ENCODE results near the gene UNC5C. TPM values are rescaled to one million over a fixed set of nuclear protein-coding genes. Genes with fewer than 3 reads are reported as not detected.

UNC5C gene
- total and polyA plus RNA-seq, 2 donors from 2014 or later = 0.84 to 3.1 TPM

DNA sequence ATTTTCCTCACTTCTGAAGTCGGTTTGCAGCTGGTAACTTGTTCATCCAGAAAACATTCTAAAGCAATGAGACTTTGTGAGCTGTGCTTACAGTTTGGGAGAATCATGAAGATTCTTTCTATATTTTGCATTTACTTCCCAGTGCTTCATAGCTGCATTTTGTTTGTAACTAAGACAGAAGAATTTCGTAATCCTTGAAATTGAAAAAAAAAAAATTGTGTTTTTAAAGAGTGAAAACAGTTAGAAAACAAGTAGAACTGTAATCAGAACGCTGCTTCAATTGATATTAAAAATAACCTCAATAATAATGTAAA, 392.4 kb downstream of the UNC5C start:
- TF ChIP-seq, protein P1, sequence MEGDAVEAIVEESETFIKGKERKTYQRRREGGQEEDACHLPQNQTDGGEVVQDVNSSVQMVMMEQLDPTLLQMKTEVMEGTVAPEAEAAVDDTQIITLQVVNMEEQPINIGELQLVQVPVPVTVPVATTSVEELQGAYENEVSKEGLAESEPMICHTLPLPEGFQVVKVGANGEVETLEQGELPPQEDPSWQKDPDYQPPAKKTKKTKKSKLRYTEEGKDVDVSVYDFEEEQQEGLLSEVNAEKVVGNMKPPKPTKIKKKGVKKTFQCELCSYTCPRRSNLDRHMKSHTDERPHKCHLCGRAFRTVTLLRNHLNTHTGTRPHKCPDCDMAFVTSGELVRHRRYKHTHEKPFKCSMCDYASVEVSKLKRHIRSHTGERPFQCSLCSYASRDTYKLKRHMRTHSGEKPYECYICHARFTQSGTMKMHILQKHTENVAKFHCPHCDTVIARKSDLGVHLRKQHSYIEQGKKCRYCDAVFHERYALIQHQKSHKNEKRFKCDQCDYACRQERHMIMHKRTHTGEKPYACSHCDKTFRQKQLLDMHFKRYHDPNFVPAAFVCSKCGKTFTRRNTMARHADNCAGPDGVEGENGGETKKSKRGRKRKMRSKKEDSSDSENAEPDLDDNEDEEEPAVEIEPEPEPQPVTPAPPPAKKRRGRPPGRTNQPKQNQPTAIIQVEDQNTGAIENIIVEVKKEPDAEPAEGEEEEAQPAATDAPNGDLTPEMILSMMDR (IDR thresholded peaks at IDR 0.05; ENCODE audit: borderline replicate concordance, extremely low read depth, insufficient read depth) = no peak
- H3K9ac ChIP-seq (ENCODE audit: low read length in 3 of 3) = no peak overlapping the region
- no peak overlapping the region for H3K27ac ChIP-seq (ENCODE audit: low read depth in 2 of 2, low read length in 2 of 2)
- FAIRE-seq (no peak), DNase-seq (no peak)
- no peaks in the 10 kb centered on the region for H3K4me1 ChIP-seq (ENCODE audit: control insufficient read depth in 2 of 3, insufficient read depth in 2 of 3, low read depth in 1 of 3, low read length in 3 of 3)
- H3K9me3 ChIP-seq (ENCODE audit: control insufficient read depth in 2 of 3, insufficient read depth in 1 of 3, low read length in 3 of 3) = no peaks in the 10 kb centered on the region
- intact Hi-C loops (cut with DNase I) = no loop called here
- H3K4me3 ChIP-seq (ENCODE audit: low read length in 3 of 3) = no peak overlapping the region
- no peaks in the 10 kb centered on the region for H3K36me3 ChIP-seq (ENCODE audit: control insufficient read depth in 2 of 3, insufficient read depth in 3 of 3, low read length in 3 of 3)
- no peaks in the 10 kb centered on the region for H3K27me3 ChIP-seq (ENCODE audit: control insufficient read depth, insufficient read depth, low read length)

GRCh38 chr4:95155759-95156451, 392.9 kb downstream of the UNC5C start:
- H3K4me3 ChIP-seq (ENCODE audit: low read length in 3 of 3) = no peak overlapping the region
- no peak overlapping the region for H3K9ac ChIP-seq (ENCODE audit: low read length in 3 of 3)
- no peaks in the 10 kb centered on the region for H3K4me1 ChIP-seq (ENCODE audit: control insufficient read depth in 2 of 3, insufficient read depth in 2 of 3, low read depth in 1 of 3, low read length in 3 of 3)
- H3K36me3 ChIP-seq (ENCODE audit: control insufficient read depth in 2 of 3, insufficient read depth in 3 of 3, low read length in 3 of 3) = no peaks in the 10 kb centered on the region
- H3K9me3 ChIP-seq (ENCODE audit: control insufficient read depth in 2 of 3, insufficient read depth in 1 of 3, low read length in 3 of 3) = no peaks in the 10 kb centered on the region
- peak in 2 of 5 donors; percentile 48 to 66 for DNase-seq
- H3K27ac ChIP-seq (ENCODE audit: low read depth in 2 of 2, low read length in 2 of 2) = no peak overlapping the region
- TF ChIP-seq, protein P1 (IDR thresholded peaks at IDR 0.05; ENCODE audit: borderline replicate concordance, extremely low read depth, insufficient read depth) = peak; percentile 28
- intact Hi-C loops (cut with DNase I) = no loop called here
- FAIRE-seq = peak; percentile 59
- H3K27me3 ChIP-seq (ENCODE audit: control insufficient read depth, insufficient read depth, low read length) = no peaks in the 10 kb centered on the region

- no peak overlapping the region for H3K27ac ChIP-seq (ENCODE audit: low read depth in 2 of 2, low read length in 2 of 2)
- DNase-seq (no peak), FAIRE-seq (no peak)
- TF ChIP-seq, protein P1 (IDR thresholded peaks at IDR 0.05; ENCODE audit: borderline replicate concordance, extremely low read depth, insufficient read depth) = no peak
- no peaks in the 10 kb centered on the region for H3K4me1 ChIP-seq (ENCODE audit: control insufficient read depth in 2 of 3, insufficient read depth in 2 of 3, low read depth in 1 of 3, low read length in 3 of 3)
- H3K27me3 ChIP-seq (ENCODE audit: control insufficient read depth, insufficient read depth, low read length) = no peaks in the 10 kb centered on the region
- H3K9ac ChIP-seq (ENCODE audit: low read length in 3 of 3) = no peak overlapping the region
- H3K36me3 ChIP-seq (ENCODE audit: control insufficient read depth in 2 of 3, insufficient read depth in 3 of 3, low read length in 3 of 3) = no peaks in the 10 kb centered on the region
- H3K9me3 ChIP-seq (ENCODE audit: control insufficient read depth in 2 of 3, insufficient read depth in 1 of 3, low read length in 3 of 3) = no peaks in the 10 kb centered on the region
- no peak overlapping the region for H3K4me3 ChIP-seq (ENCODE audit: low read length in 3 of 3)
- intact Hi-C loops (cut with DNase I) = no loop called here
These were observed 395.6 kb downstream of the UNC5C start for GRCh38 chr4:95153182-95153581.

DNA sequence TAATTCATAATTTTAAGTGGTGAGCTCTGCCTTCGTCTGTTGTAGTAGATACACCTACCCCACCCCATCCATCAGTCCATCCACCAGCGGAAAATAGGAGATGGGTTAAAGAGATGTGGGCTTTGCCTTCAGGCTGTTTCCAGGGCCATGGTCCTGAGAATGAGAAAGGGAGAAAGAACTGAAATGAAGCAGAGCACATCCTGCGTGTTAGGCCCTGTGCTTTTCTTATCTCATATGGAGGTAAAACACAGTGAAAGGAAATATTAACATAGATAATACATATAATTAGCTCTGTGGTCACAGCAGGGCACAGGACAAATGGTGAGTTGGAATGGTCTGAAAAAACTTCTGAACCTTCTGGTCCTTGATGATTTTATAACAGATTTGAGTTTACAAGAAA, 397.5 kb downstream of the UNC5C start:
- no peak for FAIRE-seq
- no peaks in the 10 kb centered on the region for H3K36me3 ChIP-seq (ENCODE audit: control insufficient read depth in 2 of 3, insufficient read depth in 3 of 3, low read length in 3 of 3)

More for the DNA sequence above, 397.5 kb downstream of the UNC5C start:
- TF ChIP-seq, protein P1 (IDR thresholded peaks at IDR 0.05; ENCODE audit: borderline replicate concordance, extremely low read depth, insufficient read depth) = no peak
- no peaks in the 10 kb centered on the region for H3K4me1 ChIP-seq (ENCODE audit: control insufficient read depth in 2 of 3, insufficient read depth in 2 of 3, low read depth in 1 of 3, low read length in 3 of 3)
- H3K9me3 ChIP-seq (ENCODE audit: control insufficient read depth in 2 of 3, insufficient read depth in 1 of 3, low read length in 3 of 3) = no peaks in the 10 kb centered on the region
- no peak for DNase-seq
- no peaks in the 10 kb centered on the region for H3K27me3 ChIP-seq (ENCODE audit: control insufficient read depth, insufficient read depth, low read length)
- H3K27ac ChIP-seq (ENCODE audit: low read depth in 2 of 2, low read length in 2 of 2) = no peak overlapping the region
- H3K4me3 ChIP-seq (ENCODE audit: low read length in 3 of 3) = no peak overlapping the region
- intact Hi-C loops (cut with DNase I) = no loop called here
- no peak overlapping the region for H3K9ac ChIP-seq (ENCODE audit: low read length in 3 of 3)
